ENCODE measurements around the gene FUNDC2.
A peak's percentile ranks its signal among the peaks of the same experiment; 100 is the strongest.

Gene FUNDC2

GRCh38 chrX:155070975-155071693, 44.5 kb downstream of the FUNDC2 start, which contains the start of the genes BRCC3, CMC4 and MTCP1:
Gene BRCC3 (plus strand): TSS chrX:155071508. CDS start chrX:155071528, 20 bp downstream.
Gene CMC4 (minus strand): TSS chrX:155071136. CDS start chrX:155064023, 7,113 bp downstream.
Gene MTCP1 (minus strand): TSS chrX:155071136. CDS start chrX:155066010, 5,126 bp downstream.
- peak; percentile 89 for DNase-seq

GRCh38 chrX:155071694-155072280, 45.1 kb downstream of the FUNDC2 start:
- DNase-seq, result no peak

- DNase-seq, result peak; percentile 51
These were observed 59.7 kb downstream of the FUNDC2 start for GRCh38 chrX:155086202-155086840.

GRCh38 chrX:155086961-155087735, 60.5 kb downstream of the FUNDC2 start:
- DNase-seq, result no peak

- peak; percentile 49 for DNase-seq
These were observed 67.9 kb downstream of the FUNDC2 start for GRCh38 chrX:155094468-155095061.

- no peak for DNase-seq
These were observed 79.3 kb downstream of the FUNDC2 start for GRCh38 chrX:155105919-155106318.

- no peak for DNase-seq
These were observed 81.8 kb downstream of the FUNDC2 start for GRCh38 chrX:155108427-155108826.

Data from activated CD4-positive, alpha-beta T cell treated with anti-CD3 and anti-CD28 coated beads, Interleukin-10, Interleukin-2, amounts not matched to agents 100 ng/mL and 50 ng/mL, durations not matched to agents 16 hours and 8 hours (primary cell).